CD4-positive, alpha-beta T cell treated with Interleukin-17A for 4 hours (primary cell): ENCODE measurements around the gene HUNK.
"Not testable (repeated sequence)": the region's sequence is repeated elsewhere in the genome, so short reads cannot be mapped to it uniquely, and the experiment has no call there.

Source experiments
- DNase-seq: peaks from one replicate; pipeline ENCODE4 v3.0.0-alpha.2; 2020; ENCODE audit warnings: mixed read lengths

Gene HUNK

DNA sequence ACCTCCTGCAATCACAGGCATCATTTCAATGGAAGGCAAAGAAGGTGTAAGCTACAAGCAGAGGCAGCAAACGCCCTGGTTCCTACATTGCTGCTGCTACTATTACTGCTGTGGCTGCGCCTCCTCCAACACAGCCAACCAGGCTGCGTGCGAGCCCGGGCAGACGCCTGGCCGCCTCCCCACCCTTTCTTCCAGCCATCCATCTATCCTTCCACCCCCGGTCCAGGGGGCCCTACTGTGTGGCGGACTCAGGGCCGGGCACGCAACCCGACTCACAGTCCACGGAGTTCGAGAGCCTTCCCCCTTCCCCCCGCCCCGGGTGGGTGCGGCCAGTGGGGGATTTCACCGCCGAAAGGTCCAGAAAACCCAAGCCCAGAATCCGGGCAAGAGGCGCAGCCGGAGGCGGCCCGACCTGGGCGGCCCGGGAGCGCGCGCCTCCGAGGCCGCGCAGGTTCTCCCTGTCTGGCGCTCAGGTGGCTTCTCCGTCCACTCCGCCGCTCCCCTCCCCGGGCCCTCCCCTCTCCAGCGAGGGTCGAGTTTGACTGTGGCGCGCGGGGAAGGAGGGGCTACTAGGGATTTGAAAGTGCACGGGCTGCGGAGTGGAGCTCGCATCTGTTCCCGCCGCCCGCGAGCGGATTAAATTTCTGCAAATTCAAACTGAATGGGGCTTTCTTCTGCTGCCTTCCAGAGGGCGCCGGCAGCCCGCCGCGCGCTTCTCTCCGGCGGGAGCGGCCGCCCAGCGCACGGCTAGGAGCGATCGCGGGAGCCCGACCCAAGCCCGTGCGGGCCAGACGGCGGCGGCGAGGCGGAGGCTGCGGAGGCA is at the start of gene HUNK:
Gene HUNK, plus strand, starts transcription at position 569 of the 823 bp plus-strand sequence. CDS start 655 bp downstream, outside the sequence.
- DNase-seq: no peak

DNA sequence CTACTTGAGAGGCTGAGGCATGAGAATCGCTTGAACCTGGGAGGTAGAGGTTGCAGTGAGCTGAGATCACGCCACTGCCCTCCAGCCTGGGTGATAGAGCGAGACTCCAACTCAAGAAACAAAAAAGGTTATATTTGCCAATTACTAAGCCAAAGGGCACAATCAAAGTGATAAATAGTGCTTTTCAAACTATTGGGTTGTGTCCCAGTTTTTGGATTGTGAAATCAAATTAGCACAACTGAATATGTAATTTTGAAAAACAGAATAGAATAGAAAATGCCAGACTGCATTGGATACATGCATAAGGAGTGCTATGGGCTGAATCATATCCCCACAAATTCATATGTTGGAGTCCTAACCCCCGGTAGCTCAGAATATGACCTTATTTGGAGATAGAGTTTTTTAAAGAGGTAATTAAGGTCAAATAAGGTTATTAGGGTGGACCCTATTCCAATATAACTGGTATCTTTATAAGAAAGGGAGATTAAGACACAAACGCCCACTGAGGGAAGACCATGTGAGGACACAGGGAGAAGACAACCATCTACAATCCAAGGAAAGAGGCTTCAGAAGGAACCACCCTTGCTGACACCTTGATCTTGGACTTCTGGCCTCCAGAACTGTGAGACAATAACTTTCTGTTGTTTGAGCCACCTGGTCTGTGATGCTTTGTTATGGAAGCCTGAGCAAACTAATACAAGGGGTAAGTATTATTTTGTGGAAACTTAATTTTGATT is 42.9 kb upstream of the HUNK start:
- DNase-seq: no peak

DNA sequence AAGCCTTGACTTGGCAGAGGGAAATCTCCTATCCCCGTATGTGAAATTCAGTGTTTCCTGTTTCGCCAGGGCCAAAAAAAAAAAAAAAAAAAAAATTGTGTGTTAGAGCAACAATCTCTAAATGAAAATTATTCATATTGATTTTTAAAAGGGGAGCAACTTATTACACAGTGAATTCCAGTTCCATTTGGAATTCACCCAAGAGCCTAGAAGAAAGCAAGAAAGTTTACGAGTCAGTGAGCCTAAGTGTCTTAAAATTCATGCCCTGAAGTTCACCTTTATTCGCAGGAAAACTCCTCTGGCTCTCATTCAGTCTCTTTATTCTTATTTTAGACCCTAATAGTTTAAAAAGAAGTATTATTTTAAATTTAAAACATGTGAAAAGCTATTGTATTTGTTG is 42.1 kb upstream of the HUNK start:
- DNase-seq: no peak

DNA sequence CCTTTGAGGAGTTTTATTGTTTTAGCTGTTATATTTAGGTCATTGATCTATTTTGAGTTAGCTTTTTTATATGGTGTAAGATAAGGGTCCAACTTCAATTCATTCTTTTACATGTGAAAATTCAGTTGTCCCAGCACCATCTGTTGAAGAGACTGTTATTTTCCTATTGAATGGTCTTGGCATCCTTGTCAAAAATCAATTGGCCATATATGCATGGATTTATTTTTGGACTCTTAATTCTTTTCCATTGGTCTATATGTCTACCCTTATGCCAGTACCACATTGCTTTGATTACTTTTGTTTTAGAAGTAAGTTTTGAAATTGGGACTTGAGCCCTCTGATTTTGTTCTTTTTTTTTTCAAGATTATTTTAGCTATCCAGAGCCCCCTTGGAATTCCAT is 35.8 kb upstream of the HUNK start:
- no peak for DNase-seq

DNA sequence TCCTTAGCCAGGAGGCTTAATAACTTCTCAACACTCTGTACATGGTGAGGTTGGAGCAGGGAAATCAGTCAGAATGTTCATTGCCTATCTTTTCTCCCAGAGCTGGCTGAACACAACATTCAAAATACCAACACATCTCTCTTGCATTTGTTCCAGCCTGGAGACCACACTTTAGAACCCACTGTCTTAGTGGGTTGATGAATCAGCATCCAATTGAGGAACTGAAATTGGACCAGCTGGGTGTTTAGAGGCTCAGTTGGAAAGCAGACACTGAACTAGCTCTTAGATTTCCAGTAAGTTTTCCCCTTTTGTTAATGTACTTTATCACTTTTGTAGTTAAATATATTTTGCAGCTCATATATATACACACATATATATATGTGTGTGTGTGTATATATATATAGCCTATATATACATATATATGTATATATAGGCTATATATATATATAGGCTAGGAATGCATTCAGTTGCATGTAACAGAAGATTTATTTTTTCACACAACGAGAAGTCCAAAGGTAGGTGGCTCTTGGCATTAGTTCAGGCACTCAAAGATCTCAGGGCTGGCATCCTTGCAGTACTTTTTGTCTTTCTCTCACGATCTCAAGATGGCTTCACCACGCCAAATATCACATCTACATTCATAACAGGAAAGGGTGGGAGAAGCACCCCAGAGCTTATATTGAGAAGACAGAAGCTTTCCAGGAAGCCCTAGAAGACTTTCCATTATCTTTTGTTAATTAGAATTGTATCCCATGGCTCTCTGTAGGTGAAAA is 35.0 kb upstream of the HUNK start:
- DNase-seq: no peak

DNA sequence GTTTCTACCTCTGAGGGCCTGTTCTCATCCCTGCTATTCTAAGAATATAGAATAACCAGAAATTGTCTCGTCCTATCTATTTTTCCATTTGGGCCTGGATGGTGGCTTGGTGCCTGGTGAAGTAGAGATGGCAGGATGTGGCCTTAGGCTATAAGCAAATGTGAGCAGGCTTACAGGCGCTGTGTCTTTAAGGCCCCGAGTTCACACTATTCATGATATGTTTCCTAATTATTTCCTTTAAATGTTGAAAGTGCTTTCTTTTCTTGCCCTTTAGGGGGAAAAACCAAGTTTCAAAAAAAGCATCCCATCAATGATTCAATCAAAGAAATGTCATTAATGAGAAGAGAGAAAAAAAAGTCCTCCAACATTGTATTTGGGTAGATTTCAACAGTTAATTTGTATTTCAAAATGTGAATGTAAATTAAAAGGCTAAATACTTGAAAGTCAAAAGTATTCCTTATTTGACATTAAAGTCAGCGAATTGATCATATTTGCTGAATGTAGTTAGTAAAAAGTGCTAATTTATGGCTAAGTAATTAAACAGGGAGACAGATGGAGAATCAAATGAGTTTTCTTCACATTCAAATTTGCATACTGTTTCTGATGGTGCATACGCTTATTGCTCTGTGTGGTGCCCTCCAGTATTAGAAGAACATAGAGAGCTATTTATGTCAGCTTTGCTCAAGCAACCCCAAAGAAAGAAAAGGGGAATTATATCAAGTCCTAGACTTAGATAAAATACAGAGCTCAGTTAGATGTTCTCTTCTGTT is 34.0 kb upstream of the HUNK start:
- no peak for DNase-seq

DNA sequence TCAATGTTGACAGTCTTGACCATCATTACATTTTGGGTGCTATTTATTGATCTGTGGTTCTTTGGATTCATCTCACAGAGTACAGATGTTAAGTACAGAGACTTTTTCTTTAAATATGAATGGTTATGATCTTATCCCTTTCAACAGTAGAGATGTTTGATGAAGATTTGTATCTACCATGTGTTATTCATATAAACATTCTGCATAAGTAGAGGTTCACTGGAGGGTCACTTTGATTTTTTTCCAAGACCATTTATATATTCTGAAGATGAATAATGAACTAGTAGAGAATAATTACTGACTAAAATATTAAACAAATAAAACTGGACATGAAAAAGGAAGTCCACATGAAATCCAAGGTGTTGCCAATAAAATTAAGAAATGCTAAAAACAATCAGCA is 28.6 kb upstream of the HUNK start:
- no peak for DNase-seq

DNA sequence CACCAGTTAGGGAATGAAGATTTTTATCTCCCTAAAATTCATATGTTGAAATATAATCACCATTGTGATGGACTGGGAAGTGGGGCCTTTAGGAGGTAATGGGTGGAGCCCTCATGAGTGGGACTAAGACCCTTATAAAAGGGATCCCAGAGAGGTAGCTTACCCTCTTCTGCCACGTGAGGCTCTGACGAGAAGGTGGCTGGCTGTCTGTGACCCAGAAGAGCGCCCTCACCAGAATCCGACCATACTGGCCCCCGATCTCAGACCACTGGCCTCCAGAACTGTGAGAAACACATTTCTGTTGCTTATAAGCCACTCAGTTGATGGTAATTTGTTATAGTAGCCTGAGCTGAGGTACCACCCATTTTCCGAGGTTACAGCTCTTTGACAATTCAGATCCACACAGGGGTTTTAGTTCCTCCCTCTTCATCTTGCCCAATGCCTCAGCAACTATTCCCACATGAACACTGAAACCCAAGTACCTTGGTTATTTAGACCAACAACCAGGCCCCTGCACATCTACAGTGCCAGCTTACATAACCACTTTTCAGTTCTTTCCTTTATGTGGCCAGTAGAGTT is 27.6 kb upstream of the HUNK start:
- DNase-seq: no peak

DNA sequence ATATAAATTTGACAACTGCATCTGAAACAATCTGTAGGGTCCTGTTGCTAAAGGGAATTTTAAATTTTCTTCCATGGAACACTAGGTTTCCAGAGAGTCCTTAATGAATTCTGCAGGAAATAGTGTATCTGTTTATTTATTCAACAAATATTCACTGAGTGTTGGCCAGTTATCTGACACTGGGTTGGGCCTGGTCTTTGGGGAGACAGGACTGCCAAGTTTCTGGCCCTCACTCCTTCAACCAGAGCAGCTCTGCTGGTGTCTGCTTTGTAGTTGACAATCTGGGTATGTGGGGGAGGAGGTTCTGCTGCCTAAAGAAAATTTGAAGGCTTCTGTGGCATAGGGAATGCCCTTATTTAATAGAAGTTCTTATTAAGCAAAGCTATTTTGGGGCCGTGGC is 26.1 kb upstream of the HUNK start:
- no peak for DNase-seq

DNA sequence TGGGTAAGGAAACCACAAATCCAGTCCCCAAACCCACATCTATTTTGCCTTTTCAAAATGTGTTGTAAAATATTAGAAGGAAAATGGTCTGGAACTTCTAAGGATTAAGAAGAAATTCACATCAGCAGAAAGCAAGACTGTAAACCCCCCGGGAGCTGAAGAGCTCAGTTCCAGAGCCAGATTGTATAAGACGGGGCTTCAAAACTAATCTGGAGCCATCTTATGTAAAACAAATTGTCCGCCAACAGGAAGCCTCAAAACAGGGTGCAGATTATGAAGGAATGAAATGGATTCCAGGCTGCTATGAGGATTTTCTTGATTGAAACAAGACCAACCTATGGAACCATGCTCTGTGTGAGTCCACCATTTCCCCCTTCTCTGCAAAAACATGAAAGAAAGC is 25.1 kb upstream of the HUNK start:
- DNase-seq: no peak

DNA sequence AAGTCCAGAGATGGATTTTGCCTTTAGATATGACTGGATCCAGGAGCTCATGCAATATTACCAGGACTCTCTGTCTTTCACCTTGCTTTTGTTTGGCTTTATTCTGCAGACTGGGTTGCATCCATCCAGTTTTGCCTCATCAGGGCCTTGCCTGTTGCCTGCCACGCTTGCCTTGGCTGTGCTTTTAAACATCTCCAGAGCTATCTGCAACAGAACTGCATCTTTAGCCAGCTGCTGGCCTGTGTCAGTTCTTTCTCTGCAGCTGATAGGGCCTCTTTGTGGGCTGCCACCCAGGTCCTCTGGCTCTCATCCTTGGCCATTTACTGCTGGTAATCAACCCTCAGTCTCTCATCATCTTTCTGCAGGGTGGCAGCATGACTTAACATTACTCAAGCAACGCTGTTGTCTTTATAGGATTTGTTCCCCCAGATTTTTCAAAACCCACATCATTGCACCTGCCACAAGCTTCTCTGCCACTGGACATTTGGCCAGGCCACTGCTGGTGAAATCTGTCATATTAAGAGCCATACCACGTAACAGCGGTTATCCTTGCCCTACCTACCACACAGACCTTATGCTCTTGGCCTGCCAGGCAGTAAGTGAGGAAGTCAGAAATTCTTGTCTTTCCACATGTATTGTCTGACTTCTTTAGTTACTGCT is 24.4 kb upstream of the HUNK start:
- no peak for DNase-seq

DNA sequence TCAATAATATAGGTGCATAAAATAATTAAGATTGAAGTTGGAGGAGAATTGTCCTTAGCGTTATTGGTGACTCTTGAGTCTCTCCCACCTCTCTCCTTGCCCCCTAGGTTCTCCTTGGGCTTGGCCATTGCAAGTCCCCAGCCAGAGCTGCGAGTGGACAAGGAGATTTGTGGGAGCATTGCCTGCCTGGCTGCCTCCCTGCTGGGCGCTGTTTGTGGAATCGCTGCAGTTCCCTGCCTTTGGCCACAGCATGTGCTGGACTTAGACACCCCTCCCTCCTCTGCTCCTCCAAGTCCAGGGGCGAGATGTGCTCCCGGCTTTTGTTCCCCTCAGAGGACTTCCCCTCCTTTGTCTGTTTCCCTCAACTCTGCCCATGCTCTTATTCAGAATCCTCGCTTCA is 21.9 kb upstream of the HUNK start:
- DNase-seq: no peak

DNA sequence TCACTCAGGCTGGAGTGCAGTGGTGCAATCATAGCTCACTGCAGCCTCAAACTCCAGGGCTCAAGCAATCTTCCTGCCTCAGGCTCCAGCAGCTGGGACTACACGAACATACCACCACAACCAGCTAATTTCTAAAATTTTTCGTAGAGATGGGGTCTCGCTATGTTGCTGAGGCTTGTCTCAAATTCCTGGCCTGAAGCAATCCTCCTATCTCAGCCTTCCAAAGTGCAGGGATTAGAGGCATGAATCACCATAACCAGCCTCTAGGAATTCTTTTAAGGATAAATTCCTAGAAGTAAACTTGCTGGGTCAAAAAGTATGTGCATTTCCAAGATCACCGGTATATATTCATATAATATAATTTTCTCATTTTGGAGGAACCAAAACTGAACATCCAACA is 17.6 kb upstream of the HUNK start:
- no peak for DNase-seq

DNA sequence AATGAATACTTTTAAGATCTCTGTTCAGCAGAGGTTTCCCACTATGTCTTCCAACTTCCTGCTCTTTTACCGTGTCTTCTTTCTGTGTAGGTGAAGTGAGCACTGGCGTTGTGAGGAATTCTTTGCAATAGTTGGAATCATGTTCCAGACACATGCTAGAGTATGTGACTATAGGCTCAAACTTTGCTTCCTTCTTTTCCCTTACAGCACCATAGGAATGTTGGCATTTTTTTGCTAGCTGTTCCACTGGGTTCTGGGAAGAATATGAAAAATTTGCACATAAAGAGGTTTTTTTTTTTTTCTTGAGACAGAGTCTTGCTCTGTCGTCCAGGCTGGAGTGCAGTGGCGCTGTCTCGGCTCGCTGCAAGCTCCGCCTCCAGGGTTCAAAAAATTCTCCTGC is 15.7 kb upstream of the HUNK start:
- DNase-seq: no peak

DNA sequence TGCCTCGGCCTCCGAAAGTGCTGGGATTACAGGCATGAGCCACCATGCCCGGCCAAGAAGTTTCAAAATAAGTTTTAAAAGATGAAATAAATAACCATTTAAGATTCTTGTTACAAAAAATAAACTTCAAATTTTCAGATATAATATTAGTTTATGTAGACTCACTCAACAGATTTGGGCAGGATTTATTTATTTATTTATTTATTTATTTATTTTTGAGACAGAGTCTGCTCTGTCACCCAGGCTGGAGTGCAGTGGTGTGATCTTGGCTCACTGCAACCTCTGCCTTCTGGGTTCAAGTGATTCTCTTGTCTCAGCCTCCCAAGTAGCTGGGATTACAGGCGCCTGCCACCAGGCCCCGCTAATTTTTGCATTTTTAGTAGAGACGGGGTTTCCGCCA is 15.2 kb upstream of the HUNK start:
- DNase-seq: not testable (repeated sequence)

DNA sequence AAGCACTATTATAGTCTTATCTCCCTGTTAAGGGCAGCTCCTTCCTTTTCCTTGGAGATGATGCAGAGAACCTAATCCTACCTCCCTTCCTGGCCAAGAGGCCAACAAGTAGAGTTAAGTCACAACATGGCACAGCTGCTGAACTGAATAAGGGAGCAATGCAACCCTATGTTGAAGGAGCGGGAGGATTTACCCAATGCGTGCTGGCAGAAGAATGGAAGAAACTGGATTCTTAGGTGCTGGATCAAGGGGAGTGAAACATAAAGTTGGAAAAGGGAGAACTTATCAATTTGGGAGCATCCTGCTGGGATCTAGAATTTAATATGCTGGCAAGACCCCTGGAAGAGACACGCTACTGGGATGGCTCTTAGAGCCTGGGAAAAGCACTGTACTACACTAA is 12.0 kb upstream of the HUNK start:
- no peak for DNase-seq

DNA sequence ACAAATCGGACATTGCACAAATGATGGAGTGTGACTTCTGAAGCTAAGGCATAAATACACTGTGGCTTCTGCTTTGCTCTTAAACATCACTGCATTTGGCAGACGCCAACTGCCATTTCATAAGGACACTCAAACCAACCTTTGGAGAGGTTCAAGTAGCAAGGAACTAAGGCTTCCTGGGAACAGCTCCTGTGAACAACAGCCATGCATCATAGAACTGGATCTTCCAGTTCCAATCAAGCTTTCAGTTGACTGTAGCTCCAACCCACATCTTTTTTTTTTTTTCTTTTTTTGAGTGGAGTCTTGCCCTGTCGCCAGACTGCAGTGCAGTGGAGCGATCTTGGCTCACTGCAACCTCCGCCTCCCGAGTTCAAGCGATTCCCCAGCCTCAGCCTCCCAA is 10.7 kb upstream of the HUNK start:
- no peak for DNase-seq

DNA sequence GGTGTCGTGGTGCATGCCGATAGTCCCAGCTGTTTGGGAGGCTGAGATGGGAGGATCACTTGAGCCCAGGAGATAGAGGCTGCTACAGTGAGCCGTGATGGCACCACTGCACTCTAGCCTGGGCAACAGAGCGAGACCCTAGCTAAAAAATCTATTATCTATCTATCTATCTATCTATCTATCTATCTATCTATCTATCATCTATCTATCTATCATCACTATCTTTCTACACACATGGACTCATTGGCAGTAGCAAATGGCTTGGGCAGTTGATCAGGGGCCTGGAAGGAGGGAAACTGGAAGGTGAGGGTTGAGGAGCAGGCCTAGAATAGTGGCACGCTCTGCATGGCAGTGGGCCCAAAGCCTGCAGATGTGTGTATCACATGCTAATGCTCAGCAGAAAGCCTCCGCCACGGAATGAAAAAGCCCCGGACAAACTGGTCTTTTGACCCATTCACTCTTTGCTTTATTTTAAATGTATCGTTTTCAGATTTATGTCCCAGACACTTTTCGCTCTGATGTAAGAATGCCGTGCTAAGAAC is 7.3 kb upstream of the HUNK start:
- DNase-seq: no peak

DNA sequence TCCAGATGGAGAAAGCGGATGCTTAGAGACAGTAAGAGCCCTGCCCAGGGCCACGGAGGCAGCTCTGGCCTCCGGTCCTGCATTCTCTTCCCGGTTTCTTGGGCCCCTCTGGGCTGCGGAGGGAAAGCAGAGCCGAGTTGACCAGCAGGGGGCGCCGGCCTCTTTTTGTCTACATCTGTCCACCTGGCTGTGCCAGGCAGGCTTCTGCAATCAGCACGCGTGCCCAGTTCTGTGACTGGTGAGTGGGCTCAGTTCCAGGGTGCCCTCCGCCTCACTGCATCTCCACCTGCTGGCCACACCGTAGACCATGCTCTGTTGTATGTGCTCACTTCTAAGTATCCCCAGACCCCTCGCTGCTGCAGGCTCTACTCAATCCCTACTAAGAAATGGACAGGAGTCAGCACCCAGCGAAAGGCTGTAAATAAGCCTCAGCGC is 6.7 kb upstream of the HUNK start:
- peak; percentile 74 for DNase-seq

DNA sequence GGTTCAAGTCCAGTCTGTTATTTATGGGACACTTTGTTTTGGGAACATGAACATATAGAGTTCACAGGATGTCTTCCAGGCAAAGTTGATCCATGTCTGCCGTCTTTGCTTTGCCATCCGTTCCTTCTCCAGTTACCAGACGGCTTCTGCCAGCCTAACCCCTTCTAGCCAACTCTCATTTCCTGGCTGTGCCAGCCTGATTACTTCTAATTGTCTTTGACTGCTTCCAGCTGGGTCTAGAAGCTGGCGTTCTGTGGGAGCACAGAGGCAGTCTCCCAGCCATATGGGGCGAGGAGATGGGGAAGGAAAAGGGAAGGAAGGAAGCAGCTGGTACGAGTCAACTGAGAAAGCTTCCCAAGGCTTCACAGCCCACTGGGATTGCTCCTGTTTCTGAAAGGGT is 3.1 kb upstream of the HUNK start:
- DNase-seq: no peak

DNA sequence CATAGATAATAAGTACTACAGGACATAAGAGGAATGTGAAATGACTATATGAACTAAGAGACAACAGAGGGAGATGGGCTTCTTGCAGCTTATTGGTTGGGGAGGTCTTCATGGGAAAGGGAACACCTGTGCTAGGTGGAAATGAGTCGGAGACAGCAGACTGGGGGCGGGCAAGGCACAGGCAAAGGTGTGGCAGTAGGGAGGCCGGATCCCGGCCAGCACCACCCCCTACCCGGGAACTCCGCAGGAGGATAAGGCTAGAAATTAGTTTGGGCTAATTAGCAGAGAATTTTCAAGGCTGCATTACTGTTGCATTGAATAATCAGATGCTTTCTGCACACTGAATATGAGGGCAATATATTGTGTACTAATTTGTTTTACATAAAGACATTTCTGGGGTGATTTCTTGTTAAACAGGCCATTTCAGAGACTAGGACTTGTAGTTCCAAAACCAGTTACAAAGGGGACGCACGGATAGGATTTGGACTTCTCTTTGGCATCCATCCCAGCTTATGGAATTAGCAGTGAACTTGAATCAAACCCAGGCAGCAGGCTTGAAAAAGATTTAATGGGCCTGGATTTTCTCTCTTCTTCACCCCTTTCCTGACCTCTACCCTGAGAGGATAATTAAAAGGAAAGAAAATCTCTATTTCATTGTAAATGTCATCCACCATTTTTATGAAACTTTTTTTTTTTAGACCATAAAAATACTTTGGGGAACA is 2.2 kb upstream of the HUNK start:
- DNase-seq: no peak
